T-helper 9 cell (primary cell): ENCODE data around the gene ZNF337.
"Not testable (repeated sequence)": the region's sequence is repeated elsewhere in the genome, so short reads cannot be mapped to it uniquely, and the experiment has no call there.

Experiments used
- DNase-seq: peaks from one replicate; pipeline ENCODE4 v3.0.0-alpha.2; 2020

ZNF337 gene

GRCh38 chr20:25692499-25692898 is 4.2 kb downstream of the ZNF337 start:
- no peak for DNase-seq

- no peak for DNase-seq
These were observed 6.2 kb downstream of the ZNF337 start for GRCh38 chr20:25690427-25690826.

GRCh38 chr20:25686081-25687067 is 10.3 kb downstream of the ZNF337 start:
- DNase-seq, result no peak

- no peak for DNase-seq
These were observed 11.2 kb downstream of the ZNF337 start for GRCh38 chr20:25685276-25686080.

GRCh38 chr20:25683826-25684225 is 12.8 kb downstream of the ZNF337 start:
- not testable (repeated sequence) for DNase-seq

GRCh38 chr20:25683050-25683449 is 13.6 kb downstream of the ZNF337 start:
- no peak for DNase-seq

- DNase-seq, result no peak
These were observed 20.4 kb downstream of the ZNF337 start for GRCh38 chr20:25676164-25676809.

GRCh38 chr20:25675161-25675560 is 21.5 kb downstream of the ZNF337 start:
- DNase-seq, result no peak

- no peak for DNase-seq
These were observed 23.9 kb downstream of the ZNF337 start for GRCh38 chr20:25672659-25673235.

GRCh38 chr20:25669826-25670422 is 26.7 kb downstream of the ZNF337 start:
- no peak for DNase-seq

GRCh38 chr20:25668446-25668845 is 28.2 kb downstream of the ZNF337 start:
- DNase-seq, result no peak

- DNase-seq, result no peak
These were observed 36.7 kb downstream of the ZNF337 start for GRCh38 chr20:25659999-25660398.

- no peak for DNase-seq
These were observed 42.2 kb downstream of the ZNF337 start for GRCh38 chr20:25654487-25654886.

GRCh38 chr20:25652866-25653265 is 43.8 kb downstream of the ZNF337 start:
- DNase-seq, result not testable (repeated sequence)

- no peak for DNase-seq
These were observed 51.8 kb downstream of the ZNF337 start for GRCh38 chr20:25644814-25645213.

GRCh38 chr20:25643716-25644115 is 52.9 kb downstream of the ZNF337 start:
- DNase-seq, result no peak

GRCh38 chr20:25637247-25637646 is 59.4 kb downstream of the ZNF337 start:
- DNase-seq, result no peak

- DNase-seq, result no peak
These were observed 63.5 kb downstream of the ZNF337 start for GRCh38 chr20:25632940-25633790.

- not testable (repeated sequence) for DNase-seq
These were observed 66.0 kb downstream of the ZNF337 start for GRCh38 chr20:25630615-25631014.

- DNase-seq, result no peak
These were observed 66.7 kb downstream of the ZNF337 start for GRCh38 chr20:25629816-25630499.

- no peak for DNase-seq
These were observed 69.9 kb downstream of the ZNF337 start for GRCh38 chr20:25626779-25627178.
